Measurements from ENCODE around the gene PRRG1. TPM values are rescaled to one million over a fixed set of nuclear protein-coding genes. Genes with fewer than 3 reads are reported as not detected.
"Not testable (repeated sequence)": the region's sequence is repeated elsewhere in the genome, so short reads cannot be mapped to it uniquely, and the experiment has no call there.

Gene PRRG1
- 1 to 10 TPM; 8.6 to 9.8 TPM for total RNA-seq
- 10 to 100 TPM; 12.1 to 15.0 (median 13.8) TPM for polyA plus RNA-seq (ENCODE audit: insufficient read length in 6 of 6)
- long read RNA-seq, donor 1, full-length matches to known transcripts, result 7 of 7 reads
- long read RNA-seq, donor 1, partial matches to known transcripts, result 0 of 7 reads
- long read RNA-seq, donor 1, other reads (novel, unspliced or antisense), result 0 of 7 reads
- long read RNA-seq, donor 2, full-length matches to known transcripts, result 1 of 12 reads
- long read RNA-seq, donor 2, partial matches to known transcripts, result 11 of 12 reads
- long read RNA-seq, donor 2, other reads (novel, unspliced or antisense), result 0 of 12 reads
- long read RNA-seq, donor 3, full-length matches to known transcripts, result 2 of 2 reads
- long read RNA-seq, donor 3, partial matches to known transcripts, result 0 of 2 reads
- long read RNA-seq, donor 3, other reads (novel, unspliced or antisense), result 0 of 2 reads
- long read RNA-seq, donor 4, result 0 reads
- long read RNA-seq, donor 5, full-length matches to known transcripts, result 6 of 6 reads
- long read RNA-seq, donor 5, partial matches to known transcripts, result 0 of 6 reads
- long read RNA-seq, donor 5, other reads (novel, unspliced or antisense), result 0 of 6 reads
- long read RNA-seq, donor 6, full-length matches to known transcripts, result 4 of 4 reads
- long read RNA-seq, donor 6, partial matches to known transcripts, result 0 of 4 reads
- long read RNA-seq, donor 6, other reads (novel, unspliced or antisense), result 0 of 4 reads
- long read RNA-seq, donor 7, full-length matches to known transcripts, result 2 of 2 reads
- long read RNA-seq, donor 7, partial matches to known transcripts, result 0 of 2 reads
- long read RNA-seq, donor 7, other reads (novel, unspliced or antisense), result 0 of 2 reads
- long read RNA-seq, donor 8, full-length matches to known transcripts, result 4 of 4 reads
- long read RNA-seq, donor 8, partial matches to known transcripts, result 0 of 4 reads
- long read RNA-seq, donor 8, other reads (novel, unspliced or antisense), result 0 of 4 reads
- long read RNA-seq, donor 9, result 0 reads
- long read RNA-seq, donor 10, result 0 reads
- long read RNA-seq, donor 11, full-length matches to known transcripts, result 7 of 7 reads
- long read RNA-seq, donor 11, partial matches to known transcripts, result 0 of 7 reads
- long read RNA-seq, donor 11, other reads (novel, unspliced or antisense), result 0 of 7 reads
- long read RNA-seq, donor 12, full-length matches to known transcripts, result 4 of 4 reads
- long read RNA-seq, donor 12, partial matches to known transcripts, result 0 of 4 reads
- long read RNA-seq, donor 12, other reads (novel, unspliced or antisense), result 0 of 4 reads

DNA sequence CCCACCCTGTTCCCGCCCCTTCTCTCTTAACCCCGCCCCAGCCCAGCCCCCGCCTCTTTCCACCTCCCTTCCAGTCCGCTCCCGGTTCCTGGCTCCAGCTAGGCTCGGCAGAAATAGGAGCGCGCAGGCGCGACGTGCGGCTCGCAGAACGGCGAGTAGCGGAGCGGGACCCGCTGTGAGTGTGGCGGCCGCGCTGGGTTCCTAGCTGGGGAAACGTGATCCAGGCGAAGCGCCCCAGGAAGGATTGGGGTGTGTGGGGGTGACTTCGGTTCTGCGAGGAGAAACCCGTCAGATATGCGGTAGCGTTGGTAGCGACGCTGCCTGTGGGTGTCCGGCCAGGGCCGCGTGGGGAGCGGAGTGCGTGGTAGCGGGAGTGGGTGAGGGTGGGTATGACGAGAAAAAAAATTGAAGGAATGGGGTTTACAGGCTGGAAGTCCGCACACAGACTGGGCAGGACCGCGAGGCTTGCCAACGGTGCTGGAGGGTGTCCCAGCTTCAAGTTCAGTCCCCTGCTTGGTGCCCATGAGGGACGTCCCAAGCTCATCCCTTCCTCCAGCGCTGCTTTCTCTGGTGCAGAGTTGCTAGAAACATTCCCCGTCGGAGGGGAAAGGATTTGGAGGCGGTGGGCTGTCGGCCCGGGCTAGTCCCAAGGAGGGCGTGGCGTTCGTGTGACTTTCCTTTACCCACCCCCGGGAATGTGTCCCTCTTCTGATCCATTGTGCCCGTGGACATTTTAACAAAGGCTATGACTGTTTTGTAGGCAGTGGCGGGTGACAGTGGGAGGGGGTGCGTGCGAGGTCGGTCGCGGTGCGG lies at the start of gene PRRG1:
Gene PRRG1 (plus strand): TSS at position 144 of the 813 bp plus-strand sequence. CDS start 56,886 bp downstream, outside the sequence.
- TF ChIP-seq, protein P1, sequence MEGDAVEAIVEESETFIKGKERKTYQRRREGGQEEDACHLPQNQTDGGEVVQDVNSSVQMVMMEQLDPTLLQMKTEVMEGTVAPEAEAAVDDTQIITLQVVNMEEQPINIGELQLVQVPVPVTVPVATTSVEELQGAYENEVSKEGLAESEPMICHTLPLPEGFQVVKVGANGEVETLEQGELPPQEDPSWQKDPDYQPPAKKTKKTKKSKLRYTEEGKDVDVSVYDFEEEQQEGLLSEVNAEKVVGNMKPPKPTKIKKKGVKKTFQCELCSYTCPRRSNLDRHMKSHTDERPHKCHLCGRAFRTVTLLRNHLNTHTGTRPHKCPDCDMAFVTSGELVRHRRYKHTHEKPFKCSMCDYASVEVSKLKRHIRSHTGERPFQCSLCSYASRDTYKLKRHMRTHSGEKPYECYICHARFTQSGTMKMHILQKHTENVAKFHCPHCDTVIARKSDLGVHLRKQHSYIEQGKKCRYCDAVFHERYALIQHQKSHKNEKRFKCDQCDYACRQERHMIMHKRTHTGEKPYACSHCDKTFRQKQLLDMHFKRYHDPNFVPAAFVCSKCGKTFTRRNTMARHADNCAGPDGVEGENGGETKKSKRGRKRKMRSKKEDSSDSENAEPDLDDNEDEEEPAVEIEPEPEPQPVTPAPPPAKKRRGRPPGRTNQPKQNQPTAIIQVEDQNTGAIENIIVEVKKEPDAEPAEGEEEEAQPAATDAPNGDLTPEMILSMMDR (IDR thresholded peaks at IDR 0.05), result no peak
- intact Hi-C loops (cut with DNase I), result no loop called here
- DNase-seq, result peak; percentile 59 to 90 (median 86)
- peak; percentile 96 for ATAC-seq
- H3K27me3 ChIP-seq, result peaks cover 0 to 11% of the 10 kb centered on the region in 2 donors
- no peaks in the 10 kb centered on the region for H3K36me3 ChIP-seq
- no peaks in the 10 kb centered on the region for H3K4me1 ChIP-seq
- peak within 1 kb of the TSS; percentile 49 to 51 for H3K4me3 ChIP-seq
- peak within 1 kb of the TSS; percentile 70 to 73 for H3K27ac ChIP-seq
- H3K9me3 ChIP-seq, result no peaks in the 10 kb centered on the region

DNA sequence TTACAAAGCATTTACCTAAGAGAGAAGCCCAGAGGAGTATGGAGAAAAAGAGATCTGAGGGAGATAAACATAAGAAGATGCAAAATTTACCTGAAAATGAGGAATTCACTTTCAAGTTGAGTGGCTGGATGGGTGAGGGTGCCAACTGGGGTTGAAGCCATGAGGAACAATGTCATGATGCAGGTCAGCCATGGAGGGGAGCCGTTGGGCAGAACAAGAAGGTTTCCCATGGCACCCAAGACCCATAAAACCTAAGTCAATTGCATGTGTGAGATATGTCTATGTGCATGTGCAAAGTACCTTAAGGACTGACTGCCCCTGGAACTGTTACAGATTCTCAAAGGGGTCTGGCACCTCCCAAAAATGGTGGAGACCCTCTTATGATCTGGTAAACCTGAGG lies 46.6 kb upstream of the PRRG1 start:
- DNase-seq (no peak), ATAC-seq (peak; percentile 61)
- H3K27me3 ChIP-seq, result no peaks in the 10 kb centered on the region
- H3K9me3 ChIP-seq, result no peaks in the 10 kb centered on the region
- no peaks in the 10 kb centered on the region for H3K4me1 ChIP-seq
- intact Hi-C loops (cut with DNase I), result no loop called here
- no peak overlapping the region for H3K27ac ChIP-seq
- TF ChIP-seq, protein P1 (IDR thresholded peaks at IDR 0.05), result no peak
- no peaks in the 10 kb centered on the region for H3K36me3 ChIP-seq
- H3K4me3 ChIP-seq, result no peak overlapping the region

DNA sequence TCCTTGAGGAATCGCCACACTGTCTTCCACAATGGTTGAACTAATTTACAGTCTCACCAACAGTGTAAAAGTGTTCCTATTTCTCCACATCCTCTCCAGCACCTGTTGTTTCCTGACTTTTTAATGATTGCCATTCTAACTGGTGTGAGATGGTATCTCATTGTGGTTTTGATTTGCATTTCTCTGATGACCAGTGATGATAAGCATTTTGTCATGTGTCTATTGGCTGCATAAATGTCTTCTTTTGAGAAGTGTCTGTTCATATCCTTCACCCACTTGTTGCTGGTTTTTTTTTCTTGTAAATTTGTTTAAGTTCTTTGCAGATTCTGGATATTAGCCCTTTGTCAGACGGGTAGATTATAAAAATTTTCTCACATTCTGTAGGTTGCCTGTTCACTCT lies 43.9 kb upstream of the PRRG1 start:
- H3K4me1 ChIP-seq; H3K27ac ChIP-seq; H3K36me3 ChIP-seq; H3K27me3 ChIP-seq; H3K4me3 ChIP-seq; intact Hi-C loops (cut with DNase I); H3K9me3 ChIP-seq; ATAC-seq; DNase-seq: not testable (repeated sequence)

DNA sequence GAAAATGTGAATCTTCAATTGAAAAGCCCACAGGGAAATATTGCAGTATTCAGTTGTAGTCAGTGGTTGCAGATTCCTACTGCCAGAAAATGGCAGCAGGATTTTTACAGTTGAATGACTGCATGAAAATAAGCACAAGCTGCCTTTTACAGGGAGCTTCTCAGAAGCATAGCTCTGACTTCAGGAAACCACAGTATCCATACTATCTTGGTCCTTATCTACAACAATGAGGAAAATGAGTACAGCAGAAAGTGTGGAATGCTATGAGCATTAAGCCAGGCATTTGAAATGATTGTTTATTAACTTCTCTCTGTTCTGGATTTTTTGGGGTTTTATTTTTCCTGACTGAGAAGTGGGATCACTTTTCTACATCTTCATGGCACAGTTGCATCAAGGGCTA lies 34.6 kb upstream of the PRRG1 start:
- H3K36me3 ChIP-seq, result no peaks in the 10 kb centered on the region
- H3K4me1 ChIP-seq, result no peaks in the 10 kb centered on the region
- H3K27me3 ChIP-seq, result no peaks in the 10 kb centered on the region
- H3K27ac ChIP-seq, result no peak overlapping the region
- TF ChIP-seq, protein P1 (IDR thresholded peaks at IDR 0.05), result no peak
- no peak for DNase-seq
- H3K9me3 ChIP-seq, result no peaks in the 10 kb centered on the region
- intact Hi-C loops (cut with DNase I), result no loop called here
- no peak for ATAC-seq
- H3K4me3 ChIP-seq, result no peak overlapping the region

All from left lung (tissue), 14 donors.